ENCODE data around the gene PCNX3. TPM values are rescaled to one million over a fixed set of nuclear protein-coding genes. Genes with fewer than 3 reads are reported as not detected.

The PCNX3 gene
- total and polyA plus RNA-seq, 2 of the 13 experiments (the other 11 are each of a cell fraction or from before 2014, with no cell fraction given) = 16.2 to 23.0 TPM

DNA sequence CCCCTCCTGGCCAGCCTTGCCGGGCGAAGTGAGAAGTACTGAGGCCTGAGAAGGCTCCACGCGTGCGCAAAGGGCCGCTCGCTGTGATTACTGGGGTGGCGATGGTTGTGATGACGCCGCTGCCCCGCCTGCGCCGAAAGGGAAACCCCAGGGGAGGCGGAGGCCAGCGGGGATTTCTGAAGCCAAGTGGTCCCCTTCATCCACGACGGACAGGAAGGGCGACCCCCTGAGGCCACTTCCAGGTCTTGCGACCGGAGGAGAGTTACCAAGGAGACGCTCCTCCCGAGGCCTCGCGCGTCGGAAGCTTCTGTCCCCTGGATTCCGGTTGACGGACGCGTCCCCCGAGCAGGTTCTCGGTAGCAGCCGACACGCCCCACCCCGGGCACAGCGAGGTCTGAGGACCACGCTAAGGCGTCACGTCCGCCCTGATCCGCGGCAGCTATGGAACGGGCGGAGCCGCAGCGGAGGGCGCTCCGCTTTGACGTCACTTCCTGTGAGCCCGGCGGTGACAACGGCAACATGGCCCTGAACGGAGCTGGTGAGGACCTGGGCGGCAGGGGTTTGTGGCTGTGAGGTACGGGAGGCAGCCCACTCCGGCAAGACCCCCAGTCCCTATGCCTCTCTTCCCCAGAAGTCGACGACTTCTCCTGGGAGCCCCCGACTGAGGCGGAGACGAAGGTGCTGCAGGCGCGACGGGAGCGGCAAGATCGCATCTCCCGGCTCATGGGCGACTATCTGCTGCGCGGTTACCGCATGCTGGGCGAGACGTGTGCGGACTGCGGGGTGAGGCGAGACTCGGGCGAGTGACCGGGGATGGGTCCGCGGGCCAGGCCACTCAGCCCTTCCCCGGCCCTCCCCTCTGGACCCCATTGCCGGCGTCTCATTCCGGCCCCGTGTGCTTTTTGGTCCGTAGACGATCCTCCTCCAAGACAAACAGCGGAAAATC is 45.3 kb upstream of the PCNX3 start, which contains the start of gene ZNRD2 (continued):
- peak; percentile 99 for TF ChIP-seq CREB1 (IDR thresholded peaks at IDR 0.05)
- peak; percentile 99 for TF ChIP-seq CREB1 (CRISPR knock-in tag; IDR thresholded peaks at IDR 0.05)
- TF ChIP-seq, protein P1, sequence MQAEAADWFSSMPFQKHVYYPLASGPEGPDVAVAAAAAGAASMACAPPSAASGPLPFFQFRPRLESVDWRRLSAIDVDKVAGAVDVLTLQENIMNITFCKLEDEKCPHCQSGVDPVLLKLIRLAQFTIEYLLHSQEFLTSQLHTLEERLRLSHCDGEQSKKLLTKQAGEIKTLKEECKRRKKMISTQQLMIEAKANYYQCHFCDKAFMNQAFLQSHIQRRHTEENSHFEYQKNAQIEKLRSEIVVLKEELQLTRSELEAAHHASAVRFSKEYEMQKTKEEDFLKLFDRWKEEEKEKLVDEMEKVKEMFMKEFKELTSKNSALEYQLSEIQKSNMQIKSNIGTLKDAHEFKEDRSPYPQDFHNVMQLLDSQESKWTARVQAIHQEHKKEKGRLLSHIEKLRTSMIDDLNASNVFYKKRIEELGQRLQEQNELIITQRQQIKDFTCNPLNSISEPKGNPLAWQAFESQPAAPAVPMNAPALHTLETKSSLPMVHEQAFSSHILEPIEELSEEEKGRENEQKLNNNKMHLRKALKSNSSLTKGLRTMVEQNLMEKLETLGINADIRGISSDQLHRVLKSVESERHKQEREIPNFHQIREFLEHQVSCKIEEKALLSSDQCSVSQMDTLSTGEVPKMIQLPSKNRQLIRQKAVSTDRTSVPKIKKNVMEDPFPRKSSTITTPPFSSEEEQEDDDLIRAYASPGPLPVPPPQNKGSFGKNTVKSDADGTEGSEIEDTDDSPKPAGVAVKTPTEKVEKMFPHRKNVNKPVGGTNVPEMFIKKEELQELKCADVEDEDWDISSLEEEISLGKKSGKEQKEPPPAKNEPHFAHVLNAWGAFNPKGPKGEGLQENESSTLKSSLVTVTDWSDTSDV (CRISPR knock-in tag; IDR thresholded peaks at IDR 0.05) = no peak
- TF ChIP-seq, protein P2, sequence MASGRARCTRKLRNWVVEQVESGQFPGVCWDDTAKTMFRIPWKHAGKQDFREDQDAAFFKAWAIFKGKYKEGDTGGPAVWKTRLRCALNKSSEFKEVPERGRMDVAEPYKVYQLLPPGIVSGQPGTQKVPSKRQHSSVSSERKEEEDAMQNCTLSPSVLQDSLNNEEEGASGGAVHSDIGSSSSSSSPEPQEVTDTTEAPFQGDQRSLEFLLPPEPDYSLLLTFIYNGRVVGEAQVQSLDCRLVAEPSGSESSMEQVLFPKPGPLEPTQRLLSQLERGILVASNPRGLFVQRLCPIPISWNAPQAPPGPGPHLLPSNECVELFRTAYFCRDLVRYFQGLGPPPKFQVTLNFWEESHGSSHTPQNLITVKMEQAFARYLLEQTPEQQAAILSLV (CRISPR knock-in tag; IDR thresholded peaks at IDR 0.05; ENCODE audit: borderline replicate concordance) = 0 out of 2 replicates have a peak, but pooled peaks have one; percentile 63
- TF ChIP-seq, protein P3, sequence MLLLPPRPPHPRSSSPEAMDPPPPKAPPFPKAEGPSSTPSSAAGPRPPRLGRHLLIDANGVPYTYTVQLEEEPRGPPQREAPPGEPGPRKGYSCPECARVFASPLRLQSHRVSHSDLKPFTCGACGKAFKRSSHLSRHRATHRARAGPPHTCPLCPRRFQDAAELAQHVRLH (CRISPR knock-in tag; IDR thresholded peaks at IDR 0.05; ENCODE audit: borderline replicate concordance, low read depth) = peak; percentile 89
- TF ChIP-seq KLF6 (CRISPR knock-in tag; IDR thresholded peaks at IDR 0.05) = 0 out of 2 replicates have a peak, but pooled peaks have one; percentile 76
- TF ChIP-seq, protein P4, sequence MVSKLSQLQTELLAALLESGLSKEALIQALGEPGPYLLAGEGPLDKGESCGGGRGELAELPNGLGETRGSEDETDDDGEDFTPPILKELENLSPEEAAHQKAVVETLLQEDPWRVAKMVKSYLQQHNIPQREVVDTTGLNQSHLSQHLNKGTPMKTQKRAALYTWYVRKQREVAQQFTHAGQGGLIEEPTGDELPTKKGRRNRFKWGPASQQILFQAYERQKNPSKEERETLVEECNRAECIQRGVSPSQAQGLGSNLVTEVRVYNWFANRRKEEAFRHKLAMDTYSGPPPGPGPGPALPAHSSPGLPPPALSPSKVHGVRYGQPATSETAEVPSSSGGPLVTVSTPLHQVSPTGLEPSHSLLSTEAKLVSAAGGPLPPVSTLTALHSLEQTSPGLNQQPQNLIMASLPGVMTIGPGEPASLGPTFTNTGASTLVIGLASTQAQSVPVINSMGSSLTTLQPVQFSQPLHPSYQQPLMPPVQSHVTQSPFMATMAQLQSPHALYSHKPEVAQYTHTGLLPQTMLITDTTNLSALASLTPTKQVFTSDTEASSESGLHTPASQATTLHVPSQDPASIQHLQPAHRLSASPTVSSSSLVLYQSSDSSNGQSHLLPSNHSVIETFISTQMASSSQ (IDR thresholded peaks at IDR 0.05; ENCODE audit: low read depth) = no peak
- TF ChIP-seq, protein P4 (CRISPR knock-in tag; IDR thresholded peaks at IDR 0.05; ENCODE audit: borderline replicate concordance) = peak; percentile 83; the same call in 1 of the 2 replicates
- TF ChIP-seq ZNF446 (CRISPR knock-in tag; IDR thresholded peaks at IDR 0.05) = no peak
- peak; percentile 97 for TF ChIP-seq PHF20 (CRISPR knock-in tag; IDR thresholded peaks at IDR 0.05)
- peak; percentile 91 for TF ChIP-seq YY1 (IDR thresholded peaks at IDR 0.05; ENCODE audit: insufficient read depth, insufficient replicate concordance, low read depth, low read length)
- no peak for TF ChIP-seq ZBTB8A (CRISPR knock-in tag; IDR thresholded peaks at IDR 0.05; ENCODE audit: borderline replicate concordance, low read depth)
- TF ChIP-seq ZZZ3 (CRISPR knock-in tag; IDR thresholded peaks at IDR 0.05; ENCODE audit: borderline replicate concordance) = peak; percentile 66; the same call in 1 of the 2 replicates
- TF ChIP-seq, protein P5, sequence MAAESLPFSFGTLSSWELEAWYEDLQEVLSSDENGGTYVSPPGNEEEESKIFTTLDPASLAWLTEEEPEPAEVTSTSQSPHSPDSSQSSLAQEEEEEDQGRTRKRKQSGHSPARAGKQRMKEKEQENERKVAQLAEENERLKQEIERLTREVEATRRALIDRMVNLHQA (CRISPR knock-in tag; IDR thresholded peaks at IDR 0.05) = 0 out of 2 replicates have a peak, but pooled peaks have one; percentile 67
- peak; percentile 83; the same call in 1 of the 2 replicates for TF ChIP-seq PAWR (CRISPR knock-in tag; IDR thresholded peaks at IDR 0.05; ENCODE audit: borderline replicate concordance)
- peak; percentile 58; the same call in 1 of the 2 replicates for TF ChIP-seq CBX5 (CRISPR knock-in tag; IDR thresholded peaks at IDR 0.05; ENCODE audit: borderline replicate concordance)
- TF ChIP-seq, protein P6, sequence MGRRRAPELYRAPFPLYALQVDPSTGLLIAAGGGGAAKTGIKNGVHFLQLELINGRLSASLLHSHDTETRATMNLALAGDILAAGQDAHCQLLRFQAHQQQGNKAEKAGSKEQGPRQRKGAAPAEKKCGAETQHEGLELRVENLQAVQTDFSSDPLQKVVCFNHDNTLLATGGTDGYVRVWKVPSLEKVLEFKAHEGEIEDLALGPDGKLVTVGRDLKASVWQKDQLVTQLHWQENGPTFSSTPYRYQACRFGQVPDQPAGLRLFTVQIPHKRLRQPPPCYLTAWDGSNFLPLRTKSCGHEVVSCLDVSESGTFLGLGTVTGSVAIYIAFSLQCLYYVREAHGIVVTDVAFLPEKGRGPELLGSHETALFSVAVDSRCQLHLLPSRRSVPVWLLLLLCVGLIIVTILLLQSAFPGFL (CRISPR knock-in tag; IDR thresholded peaks at IDR 0.05) = no peak
